Suprapubic skin (tissue), 4 donors: Measurements from ENCODE around the gene HADHA. TPM values are rescaled to one million over a fixed set of nuclear protein-coding genes. Genes with fewer than 3 reads are reported as not detected.
A peak's percentile ranks its signal among the peaks of the same experiment; 100 is the strongest.

Experiments used
- DNase-seq, 2 donors: peaks; one replicate each; pipeline ENCODE4 v3.0.0-alpha.2; 2019; ENCODE audit warnings: low spot score in 2 of 2
- H3K27ac ChIP-seq: fragments of 200-600 bp; sonication (generic); one replicate; pipeline ENCODE4 v1.5.1; 2019
- H3K27me3 ChIP-seq: fragments of 200-600 bp; sonication (generic); one replicate; pipeline ENCODE4 v1.5.1; 2019
- H3K36me3 ChIP-seq: fragments of 200-600 bp; sonication (generic); one replicate; pipeline ENCODE4 v1.5.1; 2019
- H3K4me1 ChIP-seq: fragments of 200-600 bp; sonication (generic); one replicate; pipeline ENCODE4 v1.5.1; 2019
- H3K4me3 ChIP-seq: fragments of 200-600 bp; sonication (generic); one replicate; pipeline ENCODE4 v1.5.1; 2019; ENCODE audit warnings: mild to moderate bottlenecking
- H3K9me3 ChIP-seq: fragments of 200-600 bp; sonication (generic); one replicate; pipeline ENCODE4 v1.5.1; 2019
- CTCF ChIP-seq, 2 donors: fragments of 200-600 bp in 1 of 2; fragments of 450-650 bp in 1 of 2; sonication (generic) in 1 of 2; IDR thresholded peaks; one replicate each; pipeline ENCODE4 v1.5.1; 2016 to 2019; ENCODE audit warnings: antibody characterized with exemption in 2 of 2, mild to moderate bottlenecking in 1 of 2, moderate library complexity in 1 of 2
- EP300 ChIP-seq: sonication (generic); formaldehyde crosslinking; IDR thresholded peaks from one replicate; pipeline ENCODE4 v1.6.1; 2017; ENCODE audit warnings: antibody characterized with exemption
- POLR2A ChIP-seq, 2 donors: fragments of 450-650 bp; IDR thresholded peaks; one replicate each; pipeline ENCODE4 v1.6.1; 2017; ENCODE audit warnings: antibody characterized with exemption in 2 of 2, mild to moderate bottlenecking in 2 of 2, moderate library complexity in 2 of 2
- POLR2AphosphoS5 ChIP-seq, 3 donors: sonication (generic); formaldehyde crosslinking; IDR thresholded peaks; one replicate each; pipeline ENCODE4 v1.6.1; 2017; ENCODE audit warnings: antibody characterized with exemption in 3 of 3
- WGBS: methylation state at CpG from one replicate; pipeline ENCODE4 v1.1.5; 2018; 5-methylcytosine and 5-hydroxymethylcytosine counted together
- total RNA-seq, 4 donors: library from RNA; depleted of rRNA; stranded (reverse); fragments of >200 nt; gene quantifications; one replicate each; pipeline ENCODE4 v1.1.0, GENCODE V29; 2016

The HADHA gene
- 100 to 1,000 TPM; 120 to 145 (median 131) TPM for total RNA-seq

- Histone ChIP-seq H3K27me3 (no peaks in the 10 kb centered on the region), H3K4me3 (peak within 1 kb of the TSS; percentile 95), H3K9me3 (no peaks in the 10 kb centered on the region), H3K27ac (peak within 1 kb of the TSS; percentile 99), H3K36me3 (no peaks in the 10 kb centered on the region), H3K4me1 (peaks cover 59% of the 10 kb centered on the region)
- WGBS = under 1% methylated on average over 26 of the region's 63 CpGs
- peak in 1 of 3 donors; percentile 61 for TF ChIP-seq POLR2AphosphoS5 (IDR thresholded peaks at IDR 0.05)
- no peak for TF ChIP-seq EP300
- peak in 1 of 2 donors; percentile 14 for TF ChIP-seq CTCF (IDR thresholded peaks at IDR 0.05)
- peak; percentile 23 to 72 for TF ChIP-seq POLR2A (IDR thresholded peaks at IDR 0.05)
- DNase-seq = peak; percentile 94 to 95
Measured at GRCh38 chr2:26244309-26245230, at the start of gene HADHA, which contains the start of gene HADHB. TSS of gene HADHA (minus strand) at chr2:26244632. CDS start at chr2:26244596, 36 bp downstream. TSS of gene HADHB (plus strand) at chr2:26244939. CDS start at chr2:26254255, 9,316 bp downstream.

GRCh38 chr2:26292646-26293045, 48.2 kb upstream of the HADHA start:
- no peak overlapping the region for H3K4me3 ChIP-seq
- H3K27me3 ChIP-seq = no peaks in the 10 kb centered on the region
- TF ChIP-seq POLR2A (IDR thresholded peaks at IDR 0.05) = no peak
- no peak for TF ChIP-seq EP300
- TF ChIP-seq CTCF (IDR thresholded peaks at IDR 0.05) = no peak
- TF ChIP-seq POLR2AphosphoS5 (IDR thresholded peaks at IDR 0.05) = no peak
- no peak for DNase-seq
- peaks cover 2% of the 10 kb centered on the region for H3K4me1 ChIP-seq
- 56% methylated on average over 6 of the region's 6 CpGs for WGBS
- H3K9me3 ChIP-seq = no peaks in the 10 kb centered on the region
- H3K36me3 ChIP-seq = peaks cover 16% of the 10 kb centered on the region
- no peak overlapping the region for H3K27ac ChIP-seq

GRCh38 chr2:26290001-26290400, 45.6 kb upstream of the HADHA start:
- WGBS = 41% methylated on average over 1 of the region's 1 CpG
- H3K27ac ChIP-seq = no peak overlapping the region
- H3K4me1 ChIP-seq = no peaks in the 10 kb centered on the region
- H3K9me3 ChIP-seq = no peaks in the 10 kb centered on the region
- no peak for DNase-seq
- H3K27me3 ChIP-seq = no peaks in the 10 kb centered on the region
- TF ChIP-seq POLR2A (IDR thresholded peaks at IDR 0.05) (no peak), EP300 (no peak), CTCF (IDR thresholded peaks at IDR 0.05) (no peak), POLR2AphosphoS5 (IDR thresholded peaks at IDR 0.05) (no peak)
- peaks cover 40% of the 10 kb centered on the region for H3K36me3 ChIP-seq
- no peak overlapping the region for H3K4me3 ChIP-seq

GRCh38 chr2:26285931-26286330, 41.5 kb upstream of the HADHA start:
- H3K27ac ChIP-seq = no peak overlapping the region
- H3K4me1 ChIP-seq = no peaks in the 10 kb centered on the region
- TF ChIP-seq POLR2A (IDR thresholded peaks at IDR 0.05) (no peak), CTCF (IDR thresholded peaks at IDR 0.05) (no peak), EP300 (no peak), POLR2AphosphoS5 (IDR thresholded peaks at IDR 0.05) (no peak)
- H3K4me3 ChIP-seq = no peak overlapping the region
- WGBS = 99% methylated on average over 3 of the region's 3 CpGs
- no peak for DNase-seq
- H3K27me3 ChIP-seq = no peaks in the 10 kb centered on the region
- peaks cover 79% of the 10 kb centered on the region for H3K36me3 ChIP-seq
- no peaks in the 10 kb centered on the region for H3K9me3 ChIP-seq

GRCh38 chr2:26284132-26284531, 39.7 kb upstream of the HADHA start:
- Histone ChIP-seq H3K4me3 (no peak overlapping the region), H3K36me3 (peaks cover 91% of the 10 kb centered on the region), H3K27ac (no peak overlapping the region), H3K27me3 (no peaks in the 10 kb centered on the region), H3K9me3 (no peaks in the 10 kb centered on the region), H3K4me1 (no peaks in the 10 kb centered on the region)
- WGBS = 92% methylated on average over 3 of the region's 3 CpGs
- no peak for DNase-seq
- TF ChIP-seq POLR2A (IDR thresholded peaks at IDR 0.05) = no peak
